H54 (cell line): ENCODE data around the gene EEIG1.

ENCODE experiments used
- DNase-seq: peaks from one replicate; pipeline ENCODE4 v3.0.0; 2011; ENCODE audit warnings: low spot score, mixed read lengths; ENCODE audit not compliant: insufficient read length
- FAIRE-seq: peaks from 3 replicates; lab custom pipeline; 2011; peaks lifted over from hg19 to GRCh38; lab: Jason Lieb, UNC
- POLR2A ChIP-seq: IDR thresholded peaks from 2 replicates; pipeline ENCODE4 v1.6.1; 2011; ENCODE audit warnings: low read depth, mild to moderate bottlenecking, low read length

EEIG1 gene

DNA sequence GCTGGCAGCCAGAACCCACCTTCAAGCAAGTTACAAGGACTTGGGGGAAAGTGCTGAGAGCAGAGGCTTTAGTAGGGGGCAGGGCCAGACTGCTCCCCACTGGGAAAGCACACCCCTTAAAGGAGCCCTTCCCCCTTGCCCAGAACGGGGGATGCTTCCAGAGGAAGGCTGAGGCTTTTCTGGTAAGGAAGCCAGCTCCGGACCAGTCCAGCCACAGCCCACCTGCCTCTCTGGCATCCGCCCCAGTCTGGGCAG lies 38.9 kb downstream of the EEIG1 start:
- DNase-seq, result no peak
- no peak for TF ChIP-seq POLR2A
- FAIRE-seq, result no peak

GRCh38 chr9:127941062-127941960 lies 39.5 kb downstream of the EEIG1 start:
- DNase-seq, result no peak
- TF ChIP-seq POLR2A, result no peak

GRCh38 chr9:127940593-127940992 lies 40.2 kb downstream of the EEIG1 start:
- TF ChIP-seq POLR2A, result no peak
- DNase-seq (no peak), FAIRE-seq (no peak)

More at GRCh38 chr9:127941062-127941960, 39.5 kb downstream of the EEIG1 start:
- FAIRE-seq, result no peak

DNA sequence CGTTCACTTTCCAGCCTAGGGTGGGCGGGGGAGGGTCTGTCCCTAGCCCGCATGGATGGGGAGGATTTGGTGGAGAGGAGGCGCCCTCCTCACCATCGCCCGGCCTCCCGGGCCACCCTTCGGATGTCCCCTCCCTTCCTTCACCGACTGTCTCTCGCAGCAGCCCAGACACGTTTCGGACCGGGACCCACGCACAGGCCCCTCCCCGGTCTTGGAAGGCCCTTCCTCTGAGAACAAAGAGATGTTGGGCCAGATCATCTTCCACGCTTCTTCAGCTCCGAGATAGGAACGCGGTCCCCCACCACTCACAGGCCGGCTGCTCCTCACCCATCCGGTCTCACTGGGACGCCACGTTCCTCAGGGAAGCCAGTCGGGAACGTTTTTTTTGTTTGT lies 42.5 kb downstream of the EEIG1 start:
- FAIRE-seq, result no peak

DNA sequence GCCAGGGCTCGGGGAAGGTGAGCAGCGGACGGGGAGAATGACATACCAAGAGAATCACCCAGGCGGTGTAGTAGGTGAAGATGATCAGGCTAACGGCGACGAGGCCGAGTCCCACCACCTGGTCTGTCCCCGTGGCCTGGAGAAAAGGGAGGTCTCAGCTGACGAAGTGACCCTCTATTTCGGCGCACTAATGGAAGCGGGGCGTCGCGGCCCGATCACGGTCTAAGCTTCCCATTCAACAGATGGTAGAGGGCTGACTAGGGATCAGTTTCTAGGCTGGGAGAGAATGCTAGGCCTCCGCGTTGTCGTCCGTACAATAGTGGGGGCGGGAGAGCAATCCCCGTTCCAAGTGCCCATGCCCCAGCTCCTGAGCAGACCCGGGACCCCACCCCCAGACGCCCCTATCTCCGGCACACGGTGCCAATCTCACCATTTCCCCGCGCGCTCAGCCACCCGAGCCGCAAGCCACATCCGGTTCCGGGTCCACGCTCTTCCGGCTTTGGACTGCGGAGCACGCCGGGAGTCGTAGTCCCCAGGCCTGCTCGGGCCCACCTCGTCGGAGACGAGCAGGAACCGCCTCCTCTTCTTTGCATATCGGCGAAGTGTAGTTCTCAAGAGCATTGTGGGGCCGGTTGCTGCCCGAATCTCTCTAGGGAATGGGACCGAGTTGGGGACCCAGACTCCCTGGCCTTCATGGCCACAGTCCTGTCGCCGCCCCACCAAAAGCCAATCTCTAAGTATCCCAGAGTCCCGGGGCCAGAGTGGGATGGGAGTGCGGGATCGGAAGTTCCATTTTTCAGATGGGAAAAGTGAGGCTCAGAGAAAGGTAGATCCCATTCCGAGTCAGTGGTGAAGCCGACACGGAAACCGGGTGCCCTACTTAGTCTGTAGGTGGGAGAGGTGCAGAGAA lies 43.1 kb downstream of the EEIG1 start, which contains the start of gene DPM2:
Gene DPM2, minus strand, starts transcription at position 467 of the 910 bp plus-strand sequence. Its CDS starts 34 bp downstream, at position 433.
- FAIRE-seq (peak; percentile 71), DNase-seq (peak; percentile 99)
- peak; percentile 78 for TF ChIP-seq POLR2A

More for the DNA sequence above, 42.5 kb downstream of the EEIG1 start:
- TF ChIP-seq POLR2A, result no peak
- DNase-seq, result no peak

DNA sequence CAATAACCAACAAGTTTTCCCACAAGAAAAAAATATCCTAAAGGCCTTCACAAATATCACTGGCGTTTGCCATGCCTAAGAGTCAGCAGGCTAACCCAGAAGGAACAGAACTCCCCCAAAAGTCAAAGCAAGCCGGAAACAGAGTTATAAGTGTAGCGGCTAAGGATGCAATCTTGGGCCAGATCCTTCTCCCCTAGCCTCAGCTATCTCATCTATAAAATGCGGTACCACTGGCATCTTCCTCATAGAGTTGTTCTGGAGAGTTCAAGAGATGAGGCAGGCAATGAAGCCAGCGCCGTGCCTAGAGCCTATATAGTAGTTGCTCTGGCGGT lies 43.8 kb downstream of the EEIG1 start:
- FAIRE-seq (no peak), DNase-seq (no peak)
- TF ChIP-seq POLR2A, result no peak

GRCh38 chr9:127936347-127936852 lies 44.4 kb downstream of the EEIG1 start:
- FAIRE-seq, result no peak
- no peak for DNase-seq
- no peak for TF ChIP-seq POLR2A

DNA sequence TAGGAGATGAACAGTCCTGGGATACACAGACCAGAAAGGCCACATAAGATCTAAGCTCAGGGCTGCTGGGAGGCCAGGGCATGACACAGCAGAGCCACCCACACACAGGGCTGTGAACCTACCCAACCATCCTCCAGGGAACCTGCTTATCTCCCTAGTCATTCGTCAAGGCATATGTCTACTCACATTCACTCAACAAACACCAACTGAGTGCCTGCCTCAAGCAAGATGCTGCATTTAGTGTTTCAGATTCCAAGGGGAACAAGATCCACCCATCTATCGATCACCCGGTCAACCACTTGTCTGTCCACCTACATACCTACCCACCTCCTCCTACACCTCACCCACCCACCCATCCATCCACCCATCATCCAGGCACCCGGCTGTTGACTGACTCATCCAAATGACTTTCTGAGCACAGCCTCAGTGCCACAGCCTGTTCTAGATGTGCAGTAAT lies 45.0 kb downstream of the EEIG1 start:
- FAIRE-seq (no peak), DNase-seq (no peak)
- no peak for TF ChIP-seq POLR2A

- FAIRE-seq (no peak), DNase-seq (no peak)
- no peak for TF ChIP-seq POLR2A
Observed at GRCh38 chr9:127934986-127935385, 45.8 kb downstream of the EEIG1 start.

DNA sequence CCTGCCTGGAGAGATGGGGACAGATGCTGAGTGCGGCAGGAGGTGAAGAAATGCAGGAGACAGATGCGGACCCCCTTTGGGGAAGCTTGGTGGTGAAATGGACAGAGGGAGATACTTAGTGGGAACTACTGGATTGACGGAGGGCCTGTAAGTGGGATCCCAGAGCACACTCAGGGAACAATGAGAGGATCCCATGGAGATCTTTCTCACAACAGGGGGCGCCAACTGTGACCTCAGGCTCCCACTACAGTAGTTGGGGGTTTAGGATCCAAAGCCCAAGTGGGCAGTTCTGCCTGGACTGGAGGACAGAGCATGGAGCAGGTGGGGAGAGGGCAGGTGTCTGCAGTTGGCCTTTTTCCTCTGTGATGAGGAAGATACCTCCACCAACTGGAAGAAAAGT lies 46.5 kb downstream of the EEIG1 start:
- no peak for FAIRE-seq
- TF ChIP-seq POLR2A, result no peak
- DNase-seq, result no peak

- DNase-seq (peak; percentile 89), FAIRE-seq (peak; percentile 6)
- no peak for TF ChIP-seq POLR2A
Observed at GRCh38 chr9:127931092-127931881, 49.5 kb downstream of the EEIG1 start.
